Cardiac ventricle fibroblast (primary cell): ENCODE data around the gene USP17L22. TPM values are rescaled to one million over a fixed set of nuclear protein-coding genes. Genes with fewer than 3 reads are reported as not detected.

Experiments
- total RNA-seq: library from RNA; depleted of rRNA; stranded (reverse); fragments of >200 nt; gene quantifications from 2 replicates; pipeline ENCODE4 v1.2.3, GENCODE V29; 2015

Gene USP17L22
- not detected in 2 replicates for total RNA-seq

GRCh38 chr4:9267319-9267718, at the start of gene USP17L22:
USP17L22 (plus strand) TSS chr4:9267619; CDS start chr4:9267619, 0 bp downstream.

GRCh38 chr4:9219852-9220251, 47.6 kb upstream of the USP17L22 start, which contains the start of gene USP17L12:
USP17L12 (plus strand) TSS chr4:9220152; CDS start chr4:9220152, 0 bp downstream.

GRCh38 chr4:9224596-9224995, 42.8 kb upstream of the USP17L22 start, which contains the start of gene USP17L13:
USP17L13 (plus strand) TSS chr4:9224896; CDS start chr4:9224896, 0 bp downstream.

GRCh38 chr4:9234085-9234484, 33.3 kb upstream of the USP17L22 start, which contains the start of gene USP17L15:
USP17L15 (plus strand) TSS chr4:9234385; CDS start chr4:9234385, 0 bp downstream.

GRCh38 chr4:9243579-9243978, 23.8 kb upstream of the USP17L22 start, which contains the start of gene USP17L17:
USP17L17 (plus strand) TSS chr4:9243879; CDS start chr4:9243879, 0 bp downstream.

GRCh38 chr4:9247953-9248680, 19.3 kb upstream of the USP17L22 start, which contains the start of gene USP17L18:
USP17L18 (plus strand) TSS chr4:9248630; CDS start chr4:9248630, 0 bp downstream.

GRCh38 chr4:9253078-9253477, 14.3 kb upstream of the USP17L22 start, which contains the start of gene USP17L19:
USP17L19 (plus strand) TSS chr4:9253378; CDS start chr4:9253378, 0 bp downstream.

GRCh38 chr4:9257824-9258223, 9.6 kb upstream of the USP17L22 start, which contains the start of gene USP17L20:
USP17L20 (plus strand) TSS chr4:9258124; CDS start chr4:9258124, 0 bp downstream.

GRCh38 chr4:9262572-9262971, 4.8 kb upstream of the USP17L22 start, which contains the start of gene USP17L21:
USP17L21 (plus strand) TSS chr4:9262872; CDS start chr4:9262872, 0 bp downstream.

Other genes starting within 250 kb of the USP17L22 start
- gene FAM90A26, start 97.2 kb upstream of the USP17L22 start, total RNA-seq: not detected in 2 replicates
- gene USP17L10, start 57.0 kb upstream of the USP17L22 start, total RNA-seq: not detected in 2 replicates
- not detected in 2 replicates for gene USP17L11, start 52.2 kb upstream of the USP17L22 start, total RNA-seq
- not detected in 2 replicates for gene USP17L12, start 47.5 kb upstream of the USP17L22 start, total RNA-seq
- not detected in 2 replicates for gene USP17L13, start 42.7 kb upstream of the USP17L22 start, total RNA-seq
- gene USP17L15, start 33.2 kb upstream of the USP17L22 start, total RNA-seq: not detected in 2 replicates
- not detected in 2 replicates for gene USP17L17, start 23.7 kb upstream of the USP17L22 start, total RNA-seq
- not detected in 2 replicates for gene USP17L18, start 19.0 kb upstream of the USP17L22 start, total RNA-seq
- gene USP17L19, start 14.2 kb upstream of the USP17L22 start, total RNA-seq: not detected in 2 replicates
- gene USP17L20, start 9.5 kb upstream of the USP17L22 start, total RNA-seq: not detected in 2 replicates
- gene USP17L21, start 4.7 kb upstream of the USP17L22 start, total RNA-seq: not detected in 2 replicates
- not detected in 2 replicates for gene USP17L24, start 57.5 kb downstream of the USP17L22 start, total RNA-seq
- not detected in 2 replicates for gene USP17L25, start 62.3 kb downstream of the USP17L22 start, total RNA-seq
- gene USP17L26, start 67.0 kb downstream of the USP17L22 start, total RNA-seq: not detected in 2 replicates
- gene USP17L5, start 71.8 kb downstream of the USP17L22 start, total RNA-seq: not detected in 2 replicates
- not detected in 2 replicates for gene USP17L27, start 76.5 kb downstream of the USP17L22 start, total RNA-seq
- not detected in 2 replicates for gene USP17L28, start 81.3 kb downstream of the USP17L22 start, total RNA-seq
- gene USP17L29, start 86.0 kb downstream of the USP17L22 start, total RNA-seq: not detected in 2 replicates
- gene USP17L30, start 95.5 kb downstream of the USP17L22 start, total RNA-seq: not detected in 2 replicates
- not detected in 2 replicates for gene DEFB131A, start 176.8 kb downstream of the USP17L22 start, total RNA-seq